Osteoblast (primary cell): ENCODE measurements around the gene INO80D. TPM values are rescaled to one million over a fixed set of nuclear protein-coding genes. Genes with fewer than 3 reads are reported as not detected.
"Not testable (repeated sequence)": the region's sequence is repeated elsewhere in the genome, so short reads cannot be mapped to it uniquely, and the experiment has no call there.

Source experiments
- DNase-seq: peaks from one replicate; pipeline ENCODE4 v3.0.0; 2011; ENCODE audit warnings: low spot score, mixed read lengths; ENCODE audit not compliant: insufficient read length; ENCODE audit errors: missing footprints
- H2AFZ ChIP-seq: 2 replicates; pipeline ENCODE4 v1.6.0; 2011; ENCODE audit warnings: mild to moderate bottlenecking, low read length
- H3K27ac ChIP-seq: 2 replicates; pipeline ENCODE4 v1.5.1; 2011; ENCODE audit warnings: mild to moderate bottlenecking, low read depth, low read length, moderate library complexity
- H3K27me3 ChIP-seq: 2 replicates; pipeline ENCODE4 v1.6.0; 2012; ENCODE audit warnings: mild to moderate bottlenecking, control low read depth, inconsistent platforms, low read length, moderate library complexity; ENCODE audit not compliant: insufficient read depth
- H3K36me3 ChIP-seq: 2 replicates; pipeline ENCODE4 v1.5.1; 2011; ENCODE audit warnings: mild to moderate bottlenecking, low read length, control low read depth, moderate library complexity; ENCODE audit not compliant: insufficient read depth
- H3K4me1 ChIP-seq: 2 replicates; pipeline ENCODE4 v1.5.1; 2011; ENCODE audit warnings: mild to moderate bottlenecking, low read length, control low read depth, moderate library complexity; ENCODE audit not compliant: insufficient read depth
- H3K4me2 ChIP-seq: 2 replicates; pipeline ENCODE4 v1.6.0; 2011; ENCODE audit warnings: mild to moderate bottlenecking, low read length; ENCODE audit not compliant: insufficient read depth
- H3K4me3 ChIP-seq: fragments of 200-600 bp; sonication (generic); 3 replicates; pipeline ENCODE4 v1.5.1; 2012; ENCODE audit warnings: mild to moderate bottlenecking, low read length, inconsistent platforms; ENCODE audit not compliant: insufficient read depth
- H3K79me2 ChIP-seq: 2 replicates; pipeline ENCODE4 v1.6.0; 2012; ENCODE audit warnings: mild to moderate bottlenecking, low read length, control low read depth, inconsistent platforms; ENCODE audit not compliant: insufficient read depth
- H3K9me3 ChIP-seq: 2 replicates; pipeline ENCODE4 v1.5.1; 2011; ENCODE audit warnings: low read depth, low read length, control low read depth
- H4K20me1 ChIP-seq: 2 replicates; pipeline ENCODE4 v1.6.0; 2012; ENCODE audit warnings: mild to moderate bottlenecking, low read length, control low read depth; ENCODE audit not compliant: insufficient read depth
- CTCF ChIP-seq: IDR thresholded peaks from 2 replicates; pipeline ENCODE4 v1.5.1; 2011; ENCODE audit warnings: mild to moderate bottlenecking, low read depth, low read length, moderate library complexity; ENCODE audit errors: extremely low read depth
- total RNA-seq: library from RNA; depleted of rRNA; stranded (reverse); fragments of >200 nt; gene quantifications from 2 replicates; pipeline ENCODE4 v1.2.3, GENCODE V29; 2012

Gene INO80D
- total RNA-seq, 1 donor, result 9.0 TPM

GRCh38 chr2:206112108-206112507 lies 26.1 kb upstream of the INO80D start:
- H3K79me2 ChIP-seq, result no peaks in the 10 kb centered on the region
- DNase-seq, result peak; percentile 31
- no peak for TF ChIP-seq CTCF

GRCh38 chr2:206108713-206109112 lies 22.7 kb upstream of the INO80D start:
- DNase-seq, result no peak
- Histone ChIP-seq H3K9me3 (no peaks in the 10 kb centered on the region), H3K27me3 (no peaks in the 10 kb centered on the region)

More at GRCh38 chr2:206112108-206112507, 26.1 kb upstream of the INO80D start:
- Histone ChIP-seq H3K4me1 (peaks cover 2% of the 10 kb centered on the region), H3K36me3 (peaks cover 3% of the 10 kb centered on the region), H2AFZ (no peak overlapping the region), H3K4me3 (no peak overlapping the region), H3K4me2 (no peak overlapping the region), H3K27ac (no peak overlapping the region), H3K9me3 (no peaks in the 10 kb centered on the region), H4K20me1 (no peaks in the 10 kb centered on the region), H3K27me3 (no peaks in the 10 kb centered on the region)

GRCh38 chr2:206105541-206105940 lies 19.6 kb upstream of the INO80D start:
- Histone ChIP-seq H3K27ac (peak overlapping the region; percentile 90), H3K4me1 (peaks cover 5% of the 10 kb centered on the region)

More at GRCh38 chr2:206108713-206109112, 22.7 kb upstream of the INO80D start:
- TF ChIP-seq CTCF, result no peak
- peaks cover 7% of the 10 kb centered on the region for H3K4me1 ChIP-seq
- no peak overlapping the region for H2AFZ ChIP-seq
- H3K4me3 ChIP-seq, result no peak overlapping the region
- no peak overlapping the region for H3K4me2 ChIP-seq
- no peak overlapping the region for H3K27ac ChIP-seq
- H4K20me1 ChIP-seq, result no peaks in the 10 kb centered on the region
- H3K36me3 ChIP-seq, result no peaks in the 10 kb centered on the region
- H3K79me2 ChIP-seq, result no peaks in the 10 kb centered on the region

GRCh38 chr2:206105038-206105437 lies 19.1 kb upstream of the INO80D start:
- no peak for TF ChIP-seq CTCF
- no peaks in the 10 kb centered on the region for H3K36me3 ChIP-seq
- H3K4me2 ChIP-seq, result no peak overlapping the region
- no peaks in the 10 kb centered on the region for H3K27me3 ChIP-seq
- no peak for DNase-seq
- H3K79me2 ChIP-seq, result no peaks in the 10 kb centered on the region
- H2AFZ ChIP-seq, result no peak overlapping the region
- no peak overlapping the region for H3K27ac ChIP-seq
- no peaks in the 10 kb centered on the region for H3K9me3 ChIP-seq
- H3K4me1 ChIP-seq, result peaks cover 5% of the 10 kb centered on the region
- H4K20me1 ChIP-seq, result no peaks in the 10 kb centered on the region
- H3K4me3 ChIP-seq, result no peak overlapping the region

More at GRCh38 chr2:206105541-206105940, 19.6 kb upstream of the INO80D start:
- no peaks in the 10 kb centered on the region for H3K79me2 ChIP-seq
- no peaks in the 10 kb centered on the region for H4K20me1 ChIP-seq
- TF ChIP-seq CTCF, result no peak
- H2AFZ ChIP-seq, result no peak overlapping the region
- no peaks in the 10 kb centered on the region for H3K27me3 ChIP-seq
- H3K4me3 ChIP-seq, result no peak overlapping the region
- no peak overlapping the region for H3K4me2 ChIP-seq
- no peak for DNase-seq
- H3K36me3 ChIP-seq, result no peaks in the 10 kb centered on the region
- H3K9me3 ChIP-seq, result no peaks in the 10 kb centered on the region

GRCh38 chr2:206098872-206099271 lies 12.9 kb upstream of the INO80D start:
- not testable (repeated sequence) for H3K36me3 ChIP-seq, H4K20me1 ChIP-seq, DNase-seq, H2AFZ ChIP-seq, H3K79me2 ChIP-seq, H3K27me3 ChIP-seq, H3K4me1 ChIP-seq, H3K4me3 ChIP-seq, H3K9me3 ChIP-seq, H3K4me2 ChIP-seq, H3K27ac ChIP-seq
